Uterus (tissue), 2 donors: ENCODE results near the gene ITPR2.

Experiments
- POLR2A ChIP-seq, 2 donors: fragments of 450-650 bp; IDR thresholded peaks; one replicate each; pipeline ENCODE4 v1.6.1; 2016; ENCODE audit warnings: antibody characterized with exemption in 2 of 2, mild to moderate bottlenecking in 1 of 2, moderate library complexity in 1 of 2
- TF ChIP-seq, protein P1 (sequence below), 4 experiments: fragments of 200-600 bp in 2 of 4; fragments of 450-650 bp in 2 of 4; sonication (generic) in 2 of 4; IDR thresholded peaks; one replicate each; pipeline ENCODE4 v1.5.1; 2016 to 2019; ENCODE audit warnings: antibody characterized with exemption in 4 of 4, mild to moderate bottlenecking in 2 of 4, moderate library complexity in 1 of 4

DNA sequence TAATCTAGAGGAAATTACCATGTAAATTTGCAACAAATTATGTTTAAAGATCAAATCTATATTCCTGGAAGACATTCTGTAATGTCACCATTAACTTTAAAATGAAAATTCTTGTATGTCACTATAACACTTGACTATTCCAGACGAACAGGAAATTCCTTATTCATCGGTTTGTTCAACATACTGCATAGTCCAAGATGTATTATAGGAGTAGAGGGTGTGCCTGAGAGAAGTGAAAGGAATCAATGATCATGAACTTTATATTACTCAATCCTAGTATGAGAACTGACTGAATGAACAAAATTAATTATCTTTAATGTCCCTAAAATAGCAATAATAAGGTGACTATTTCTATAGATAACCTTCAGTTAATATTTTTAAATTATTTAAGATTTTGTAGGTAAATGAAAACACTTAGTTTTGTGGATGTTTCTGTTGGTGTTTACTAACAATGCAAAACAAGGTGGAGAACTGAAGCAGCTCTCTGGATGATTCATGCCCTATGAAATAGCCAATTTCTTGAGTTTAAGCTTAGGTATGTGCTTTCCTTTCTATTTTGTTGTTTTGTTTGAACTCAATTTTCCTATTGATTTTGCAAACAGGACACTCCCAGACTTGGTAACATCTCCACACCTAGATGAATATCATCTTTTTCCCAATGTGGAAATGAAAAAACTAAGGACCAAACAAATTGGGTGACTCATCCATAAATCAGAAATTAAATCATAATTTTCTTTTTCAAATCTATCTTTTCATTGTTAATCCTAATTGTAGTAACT lies 18.2 kb upstream of the ITPR2 start:
- TF ChIP-seq, protein P1, sequence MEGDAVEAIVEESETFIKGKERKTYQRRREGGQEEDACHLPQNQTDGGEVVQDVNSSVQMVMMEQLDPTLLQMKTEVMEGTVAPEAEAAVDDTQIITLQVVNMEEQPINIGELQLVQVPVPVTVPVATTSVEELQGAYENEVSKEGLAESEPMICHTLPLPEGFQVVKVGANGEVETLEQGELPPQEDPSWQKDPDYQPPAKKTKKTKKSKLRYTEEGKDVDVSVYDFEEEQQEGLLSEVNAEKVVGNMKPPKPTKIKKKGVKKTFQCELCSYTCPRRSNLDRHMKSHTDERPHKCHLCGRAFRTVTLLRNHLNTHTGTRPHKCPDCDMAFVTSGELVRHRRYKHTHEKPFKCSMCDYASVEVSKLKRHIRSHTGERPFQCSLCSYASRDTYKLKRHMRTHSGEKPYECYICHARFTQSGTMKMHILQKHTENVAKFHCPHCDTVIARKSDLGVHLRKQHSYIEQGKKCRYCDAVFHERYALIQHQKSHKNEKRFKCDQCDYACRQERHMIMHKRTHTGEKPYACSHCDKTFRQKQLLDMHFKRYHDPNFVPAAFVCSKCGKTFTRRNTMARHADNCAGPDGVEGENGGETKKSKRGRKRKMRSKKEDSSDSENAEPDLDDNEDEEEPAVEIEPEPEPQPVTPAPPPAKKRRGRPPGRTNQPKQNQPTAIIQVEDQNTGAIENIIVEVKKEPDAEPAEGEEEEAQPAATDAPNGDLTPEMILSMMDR (IDR thresholded peaks at IDR 0.05) = no peak
- TF ChIP-seq POLR2A (IDR thresholded peaks at IDR 0.05) = no peak
